Colonic mucosa (tissue), 4 donors: ENCODE data around the gene LHX4. TPM values are rescaled to one million over a fixed set of nuclear protein-coding genes. Genes with fewer than 3 reads are reported as not detected.

Experiments used
- DNase-seq: peaks from one replicate; pipeline ENCODE4 v3.0.0-alpha.2; 2020
- H3K27ac ChIP-seq: fragments of 200-600 bp; one replicate; pipeline ENCODE4 v1.8.0; 2021
- H3K27me3 ChIP-seq: fragments of 200-600 bp; one replicate; pipeline ENCODE4 v1.8.0; 2021
- H3K36me3 ChIP-seq: fragments of 200-600 bp; one replicate; pipeline ENCODE4 v1.8.0; 2021
- H3K4me1 ChIP-seq: fragments of 200-600 bp; one replicate; pipeline ENCODE4 v1.8.0; 2021; ENCODE audit warnings: mild to moderate bottlenecking
- H3K4me3 ChIP-seq: fragments of 200-600 bp; one replicate; pipeline ENCODE4 v1.8.0; 2021
- H3K9ac ChIP-seq, 2 donors: one replicate each; pipeline ENCODE4 v1.7.0; 2013; ENCODE audit warnings: control low read depth in 2 of 2, low read depth in 2 of 2, low read length in 2 of 2
- H3K9me3 ChIP-seq: fragments of 200-600 bp; one replicate; pipeline ENCODE4 v1.8.0; 2021
- CTCF ChIP-seq: fragments of 200-600 bp; IDR thresholded peaks from one replicate; pipeline ENCODE4 v1.8.0; 2022; ENCODE audit warnings: antibody characterized with exemption, mild to moderate bottlenecking
- intact Hi-C: fragments of 100-400 bp; cut with DNase I; formaldehyde crosslinking; loops from one replicate; pipeline ENCODE4 v1.14.1; 2022
- total RNA-seq, 2 donors: library from RNA; stranded (reverse); fragmentation: NEBNext Ultra II Directional in 1 of 2; extraction: Animal tissue kit (Norgen Biotek cat#: 25700) in 1 of 2; gene quantifications; one replicate each; pipeline ENCODE4 v1.2.1, GENCODE V29; 2021
- donor health status: healthy.
- donor health status: DM: no; HTN: no; CAD: no.
- donor health status: DM: no; HTN: no; CAD: no.

The LHX4 gene
- total RNA-seq, 2 donors from 2014 or later: 0.74 to 0.77 TPM

- no peak for DNase-seq
- H3K27me3 ChIP-seq: no peaks in the 10 kb centered on the region
- H3K27ac ChIP-seq: no peak overlapping the region
- no peak overlapping the region for H3K9ac ChIP-seq
- intact Hi-C loops: no loop called here
- H3K36me3 ChIP-seq: no peaks in the 10 kb centered on the region
- no peaks in the 10 kb centered on the region for H3K4me1 ChIP-seq
- no peak for TF ChIP-seq CTCF
- H3K4me3 ChIP-seq: no peak overlapping the region
- H3K9me3 ChIP-seq: no peaks in the 10 kb centered on the region
These were observed 18.2 kb upstream of the LHX4 start for GRCh38 chr1:180211860-180212229.

DNA sequence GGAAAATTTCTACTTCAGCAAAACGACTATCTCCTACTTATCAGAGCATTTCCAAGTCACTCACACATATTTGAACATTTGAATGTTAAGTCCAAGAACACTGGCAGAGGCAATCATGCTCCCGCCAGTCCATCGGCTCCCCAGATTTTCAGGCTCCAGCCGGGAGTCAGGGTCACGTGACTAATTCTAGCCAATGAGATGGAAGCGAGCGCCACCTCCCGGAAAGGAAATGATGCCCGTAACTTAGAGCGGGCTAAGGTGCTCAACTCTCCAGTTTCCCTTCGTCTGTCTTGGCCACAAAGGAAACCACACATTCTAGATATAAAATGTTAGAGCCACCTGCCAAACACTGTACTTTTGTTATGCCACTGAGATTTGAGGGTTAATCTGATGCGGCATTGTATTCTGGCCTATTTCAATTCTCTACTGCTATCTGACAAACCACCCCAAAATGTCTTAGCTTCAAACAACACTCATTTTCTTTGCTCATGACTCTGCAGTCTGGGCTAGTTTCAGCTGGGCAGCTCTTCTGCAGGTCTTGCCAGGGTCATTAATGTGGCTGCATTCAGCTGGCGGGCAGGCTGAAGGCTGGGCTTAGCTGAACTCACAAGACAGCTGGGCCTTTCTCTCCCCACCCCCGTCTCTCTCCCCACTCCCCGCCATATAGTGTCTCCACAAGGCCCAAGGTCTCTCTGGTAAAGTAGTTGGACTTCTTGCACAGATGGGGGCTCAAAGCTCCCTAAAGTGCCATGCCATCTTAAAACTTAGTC is 16.5 kb upstream of the LHX4 start:
- Histone ChIP-seq H3K27ac (no peak overlapping the region), H3K9ac (no peak overlapping the region), H3K36me3 (no peaks in the 10 kb centered on the region), H3K9me3 (no peaks in the 10 kb centered on the region), H3K4me1 (no peaks in the 10 kb centered on the region), H3K27me3 (no peaks in the 10 kb centered on the region), H3K4me3 (no peak overlapping the region)
- no peak for TF ChIP-seq CTCF
- intact Hi-C loops: no loop called here
- DNase-seq: no peak

DNA sequence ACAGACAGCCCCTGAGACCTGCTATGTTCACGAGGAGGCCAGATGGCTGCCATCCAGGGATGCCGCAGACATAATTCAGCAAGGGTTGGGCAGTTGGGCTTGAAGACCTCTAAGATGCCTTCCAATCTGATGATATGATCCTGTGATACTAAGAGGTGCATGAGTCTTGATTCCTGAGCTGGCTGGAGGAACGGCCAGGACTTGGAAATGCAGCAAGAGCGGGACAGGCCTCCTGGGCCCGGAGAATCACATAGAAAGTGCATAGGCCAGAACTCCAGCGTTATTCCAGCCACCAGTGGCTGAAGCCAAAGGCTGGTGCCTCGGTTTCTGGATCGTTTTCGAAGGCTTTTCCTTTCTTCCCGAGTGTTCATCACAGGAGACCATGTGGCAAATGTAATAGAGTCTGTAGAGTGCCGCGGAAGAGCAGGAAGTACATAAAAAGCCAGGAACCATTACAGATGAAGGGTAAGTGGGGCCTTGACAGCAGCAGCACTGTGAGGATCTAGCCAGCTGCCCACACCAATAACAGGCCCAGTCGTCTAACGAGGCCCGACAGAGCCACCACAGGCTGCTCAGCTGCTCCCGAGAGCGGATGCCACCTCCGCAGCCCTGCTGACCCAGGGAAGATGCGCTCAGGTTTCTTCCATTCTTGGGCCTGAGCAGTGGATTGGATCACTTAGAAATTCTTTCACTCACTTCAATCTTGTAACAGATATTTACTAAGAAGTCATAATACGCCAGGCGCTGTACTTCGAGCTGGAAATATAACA is 14.0 kb upstream of the LHX4 start:
- Histone ChIP-seq H3K4me3 (no peak overlapping the region), H3K9me3 (no peaks in the 10 kb centered on the region), H3K27me3 (no peaks in the 10 kb centered on the region), H3K4me1 (no peaks in the 10 kb centered on the region), H3K27ac (no peak overlapping the region), H3K36me3 (no peaks in the 10 kb centered on the region), H3K9ac (no peak overlapping the region)
- intact Hi-C loops: no loop called here
- TF ChIP-seq CTCF: no peak
- no peak for DNase-seq

GRCh38 chr1:180217006-180217405 is 13.1 kb upstream of the LHX4 start:
- Histone ChIP-seq H3K9me3 (no peaks in the 10 kb centered on the region), H3K27ac (no peak overlapping the region), H3K4me1 (no peaks in the 10 kb centered on the region), H3K36me3 (no peaks in the 10 kb centered on the region), H3K9ac (no peak overlapping the region), H3K4me3 (no peak overlapping the region), H3K27me3 (no peaks in the 10 kb centered on the region)
- TF ChIP-seq CTCF: no peak
- intact Hi-C loops: no loop called here
- DNase-seq: no peak

GRCh38 chr1:180218806-180219765 is 11.0 kb upstream of the LHX4 start:
- no peak for TF ChIP-seq CTCF
- H3K27ac ChIP-seq: no peak overlapping the region
- H3K4me3 ChIP-seq: no peak overlapping the region
- intact Hi-C loops: no loop called here
- no peaks in the 10 kb centered on the region for H3K9me3 ChIP-seq
- H3K4me1 ChIP-seq: no peaks in the 10 kb centered on the region
- no peaks in the 10 kb centered on the region for H3K36me3 ChIP-seq
- no peak for DNase-seq
- H3K9ac ChIP-seq: no peak overlapping the region
- no peaks in the 10 kb centered on the region for H3K27me3 ChIP-seq
